Lower leg skin (tissue), 4 donors: ENCODE results near the gene ZNF343. TPM values are rescaled to one million over a fixed set of nuclear protein-coding genes. Genes with fewer than 3 reads are reported as not detected.
A peak's percentile ranks its signal among the peaks of the same experiment; 100 is the strongest.
"Not testable (repeated sequence)": the region's sequence is repeated elsewhere in the genome, so short reads cannot be mapped to it uniquely, and the experiment has no call there.

ENCODE experiments used
- DNase-seq, 2 donors: peaks; one replicate each; pipeline ENCODE4 v3.0.0-alpha.2; 2019; ENCODE audit warnings: low spot score in 2 of 2
- H3K4me3 ChIP-seq: fragments of 200-600 bp; sonication (generic); 2 replicates; pipeline ENCODE4 v1.5.1; 2017; ENCODE audit warnings: mild to moderate bottlenecking, low read depth; ENCODE audit not compliant: poor library complexity, severe bottlenecking
- CTCF ChIP-seq, 3 donors: fragments of 450-650 bp; IDR thresholded peaks; one replicate each; pipeline ENCODE4 v1.5.1; 2016; ENCODE audit warnings: antibody characterized with exemption in 3 of 3, mild to moderate bottlenecking in 3 of 3, moderate library complexity in 2 of 3
- POLR2A ChIP-seq, 2 donors: fragments of 450-650 bp; IDR thresholded peaks; one replicate each; pipeline ENCODE4 v1.6.1; 2016 to 2017; ENCODE audit warnings: antibody characterized with exemption in 2 of 2, mild to moderate bottlenecking in 1 of 2, moderate library complexity in 1 of 2
- WGBS, 2 donors: methylation state at CpG; one replicate each; pipeline ENCODE4 v1.1.5; 2018; 5-methylcytosine and 5-hydroxymethylcytosine counted together
- intact Hi-C: fragments of 100-400 bp; cut with DNase I; formaldehyde crosslinking; loops from one replicate; pipeline ENCODE4 v1.15.0; 2023; ENCODE audit warnings: low total_unique reads
- total RNA-seq, 4 donors: library from RNA; depleted of rRNA; stranded (reverse); fragments of >200 nt; gene quantifications; one replicate each; pipeline ENCODE4 v1.1.0, GENCODE V29; 2016

ZNF343 gene
- total RNA-seq, 4 donors from 2014 or later: 10.6 to 12.9 (median 11.3) TPM

- no peak for DNase-seq
- intact Hi-C loops: no loop called here
- WGBS, 2 donors: 6 to 10% methylated on average over 22 of the region's 22 CpGs
- peak overlapping the region; percentile 50 for H3K4me3 ChIP-seq
- TF ChIP-seq POLR2A (IDR thresholded peaks at IDR 0.05) (no peak), CTCF (IDR thresholded peaks at IDR 0.05) (no peak)
Observed at GRCh38 chr20:2507875-2508630, 662 bp downstream of the ZNF343 start.

- DNase-seq: no peak
- TF ChIP-seq CTCF (IDR thresholded peaks at IDR 0.05) (no peak), POLR2A (IDR thresholded peaks at IDR 0.05) (no peak)
- WGBS, 2 donors: 68 to 70% methylated on average over 5 of the region's 5 CpGs
- no peak overlapping the region for H3K4me3 ChIP-seq
- intact Hi-C loops: no loop called here
Observed at GRCh38 chr20:2507464-2507863, 1.3 kb downstream of the ZNF343 start.

- DNase-seq, intact Hi-C loops, H3K4me3 ChIP-seq: not testable (repeated sequence)
- 92 to 94% methylated on average over 3 of the region's 5 CpGs for WGBS, 2 donors
Observed at GRCh38 chr20:2506426-2506825, 2.3 kb downstream of the ZNF343 start.

GRCh38 chr20:2504803-2505202 is 3.9 kb downstream of the ZNF343 start:
- intact Hi-C loops, DNase-seq, H3K4me3 ChIP-seq: not testable (repeated sequence)
- 87 to 88% methylated on average over 2 of the region's 2 CpGs for WGBS, 2 donors

GRCh38 chr20:2502808-2503384 is 5.8 kb downstream of the ZNF343 start:
- DNase-seq, intact Hi-C loops, H3K4me3 ChIP-seq: not testable (repeated sequence)
- 97 to 98% methylated on average over 2 of the region's 2 CpGs for WGBS, 2 donors

GRCh38 chr20:2485661-2486060 is 23.1 kb downstream of the ZNF343 start:
- H3K4me3 ChIP-seq: no peak overlapping the region
- TF ChIP-seq POLR2A (IDR thresholded peaks at IDR 0.05) (no peak), CTCF (IDR thresholded peaks at IDR 0.05) (no peak)
- intact Hi-C loops: no loop called here
- 59 to 75% methylated on average over 4 of the region's 4 CpGs for WGBS, 2 donors
- DNase-seq: no peak

GRCh38 chr20:2485080-2485479 is 23.6 kb downstream of the ZNF343 start:
- WGBS, 2 donors: 91 to 97% methylated on average over 2 of the region's 2 CpGs
- DNase-seq: no peak
- no peak overlapping the region for H3K4me3 ChIP-seq
- intact Hi-C loops: no loop called here
- TF ChIP-seq CTCF (IDR thresholded peaks at IDR 0.05): no peak
- TF ChIP-seq POLR2A (IDR thresholded peaks at IDR 0.05): no peak
